NCI-H2196 (cell line): ENCODE measurements around the gene VAMP3.

Experiments used
- DNase-seq: peaks from one replicate; lab custom pipeline; 2025; ENCODE audit not compliant: unreplicated experiment; lab: John Stamatoyannopoulos, UW

Gene VAMP3

DNA sequence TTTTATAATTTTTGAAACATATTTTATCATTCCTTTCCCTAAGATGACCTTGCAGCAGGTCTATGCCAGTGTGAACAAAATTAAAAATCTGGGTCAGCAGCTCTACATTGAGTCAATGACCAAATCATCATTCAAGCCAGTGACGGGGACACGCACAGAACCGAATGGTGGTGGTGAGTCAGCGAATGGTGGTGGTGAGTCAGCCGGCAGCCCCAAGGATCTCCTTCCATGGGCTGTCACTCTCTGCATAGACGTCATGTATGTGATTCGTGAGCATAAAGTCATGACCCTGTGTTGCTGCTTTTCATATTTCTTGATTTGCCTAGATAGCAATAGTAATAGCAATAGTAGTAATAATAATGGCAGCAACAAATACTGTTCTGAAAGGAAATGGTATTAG lies 39.3 kb downstream of the VAMP3 start:
- no peak for DNase-seq

DNA sequence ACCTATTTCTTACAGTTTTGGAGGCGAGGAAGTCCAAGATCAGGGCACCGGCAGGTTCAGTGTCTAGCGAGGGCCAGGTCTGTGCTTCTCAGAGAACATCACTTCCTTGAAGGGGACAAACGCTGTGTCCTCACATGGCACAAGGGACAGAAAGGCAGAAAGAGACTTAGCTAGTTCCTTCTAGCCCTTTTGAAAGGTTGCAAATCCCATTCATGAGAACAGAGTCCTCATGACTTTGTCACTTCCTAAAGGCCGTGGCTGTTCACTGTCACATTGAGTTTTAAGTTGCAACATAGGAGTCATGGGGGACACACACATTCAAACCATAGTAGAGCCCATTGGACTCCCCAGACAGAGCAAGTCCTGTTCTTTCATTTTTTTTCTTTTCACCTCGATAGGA lies 40.4 kb downstream of the VAMP3 start:
- DNase-seq = no peak

DNA sequence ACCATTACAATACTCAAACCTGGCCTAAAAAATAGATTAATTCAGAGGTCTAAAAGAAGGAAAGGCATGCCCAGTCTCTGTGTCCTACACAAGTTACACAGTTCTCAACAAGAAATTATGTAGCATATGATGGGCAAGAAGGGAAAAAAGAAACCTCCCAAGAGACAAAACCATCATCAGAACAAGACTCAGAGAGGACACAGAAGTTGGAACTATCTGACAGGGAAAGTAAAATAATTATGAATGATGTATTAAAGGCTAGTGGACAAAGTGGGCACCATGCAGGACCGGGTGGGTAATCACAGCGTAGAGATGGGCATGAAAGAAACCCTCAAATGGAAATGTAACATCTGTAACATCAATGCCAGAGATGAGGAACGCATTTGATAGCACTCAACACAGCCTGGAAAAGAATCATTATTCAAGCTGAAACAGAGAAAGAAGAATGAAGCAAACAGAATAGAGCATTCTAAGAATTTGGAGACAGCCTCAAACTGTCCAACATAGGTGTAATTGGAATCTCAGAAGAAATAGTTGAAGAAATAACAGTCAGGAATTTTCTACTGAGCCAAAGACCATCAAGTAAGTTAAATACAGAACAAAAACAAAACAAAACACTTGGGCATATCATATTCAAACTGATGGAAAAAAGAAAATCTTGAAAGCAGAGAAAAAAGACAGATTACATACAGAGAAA lies 42.7 kb downstream of the VAMP3 start:
- DNase-seq = no peak

DNA sequence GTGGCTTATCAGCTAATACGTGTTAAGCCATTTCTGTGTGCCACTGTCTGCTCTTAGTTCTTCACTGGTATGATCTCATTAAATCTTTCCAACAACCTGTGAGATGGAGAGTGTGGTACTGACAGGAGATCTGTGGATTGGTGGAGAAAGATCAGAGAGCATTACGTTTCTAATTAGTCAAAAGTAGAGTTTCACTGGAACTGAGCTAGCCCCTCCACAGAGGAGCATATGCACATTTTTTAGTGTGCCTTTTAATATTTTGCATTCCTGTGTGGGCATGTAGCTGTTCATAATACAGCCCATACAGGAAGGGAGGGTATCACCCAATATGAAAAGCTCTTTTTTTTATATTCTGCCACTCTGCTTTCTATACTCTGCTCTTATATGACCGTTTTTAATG lies 50.2 kb downstream of the VAMP3 start:
- no peak for DNase-seq

DNA sequence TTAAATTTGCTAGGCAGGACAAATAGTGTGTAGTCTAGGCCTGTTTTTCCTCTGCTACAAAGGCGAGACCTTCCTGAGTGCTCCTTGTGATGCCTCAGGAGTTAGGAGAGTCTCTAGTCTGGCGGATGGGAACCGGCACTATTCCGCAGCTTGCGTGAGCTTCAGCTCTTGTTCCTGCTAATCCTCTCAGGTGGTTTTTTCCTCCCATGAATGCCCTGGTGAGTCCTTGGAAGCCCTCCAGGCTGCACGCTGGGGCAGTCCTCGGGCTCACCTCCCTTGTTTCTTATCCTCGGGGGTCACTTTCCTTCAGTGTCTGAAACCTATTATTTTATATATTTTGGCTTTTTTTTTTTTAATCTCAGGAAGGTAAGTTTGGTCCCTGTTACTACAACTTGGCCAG lies 53.6 kb downstream of the VAMP3 start:
- no peak for DNase-seq

DNA sequence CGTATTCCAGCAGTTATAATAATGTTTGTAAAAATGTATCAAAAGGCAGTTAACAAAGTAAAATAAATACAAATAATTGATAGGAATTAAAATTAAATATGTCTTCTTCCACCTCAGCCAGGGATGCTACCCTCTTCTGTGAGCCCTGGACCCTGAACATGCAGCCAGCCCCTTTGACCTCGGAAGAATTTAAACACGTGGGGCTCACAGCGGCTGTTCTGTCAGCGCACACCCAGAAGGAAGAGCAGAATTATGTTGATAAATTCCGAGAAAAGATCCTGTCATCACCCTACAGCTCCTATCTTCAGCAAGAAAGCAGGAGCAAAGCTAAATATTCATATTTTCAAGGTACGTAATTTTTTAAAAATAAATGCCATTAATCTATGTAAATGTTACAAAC lies 55.3 kb downstream of the VAMP3 start:
- no peak for DNase-seq

DNA sequence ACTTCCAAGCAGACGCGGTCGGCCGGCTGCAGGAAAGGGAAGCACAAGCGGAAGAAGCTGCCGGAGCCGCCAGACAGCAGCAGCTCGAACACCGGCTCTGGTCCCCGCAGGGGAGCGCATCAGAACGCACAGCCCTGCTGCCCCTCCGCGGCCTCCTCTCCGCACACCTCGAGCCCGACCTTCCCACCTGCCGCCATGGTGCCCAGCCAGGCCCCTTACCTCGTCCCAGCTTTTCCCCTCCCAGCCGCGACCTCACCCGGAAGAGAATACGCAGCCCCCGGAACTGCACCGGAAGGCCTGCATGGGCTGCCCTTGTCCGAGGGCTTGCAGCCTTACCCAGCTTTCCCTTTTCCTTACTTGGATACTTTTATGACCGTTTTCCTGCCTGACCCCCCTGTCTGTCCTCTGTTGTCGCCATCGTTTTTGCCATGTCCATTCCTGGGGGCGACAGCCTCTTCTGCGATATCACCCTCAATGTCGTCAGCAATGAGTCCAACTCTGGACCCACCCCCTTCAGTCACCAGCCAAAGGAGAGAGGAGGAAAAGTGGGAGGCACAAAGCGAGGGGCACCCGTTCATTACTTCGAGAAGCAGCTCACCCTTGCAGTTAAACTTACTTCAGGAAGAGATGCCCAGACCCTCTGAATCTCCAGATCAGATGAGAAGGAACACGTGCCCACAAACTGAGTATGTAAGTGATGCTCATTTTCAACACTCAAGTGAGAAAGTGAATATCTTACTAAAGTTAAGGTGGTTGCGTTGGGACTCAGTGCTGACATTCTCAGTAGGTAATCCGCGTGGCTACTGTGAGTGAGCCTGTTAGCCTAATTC lies 56.2 kb downstream of the VAMP3 start:
- no peak for DNase-seq
